Measurements from ENCODE around the gene CNKSR3.

CNKSR3 gene

GRCh38 chr6:154502553-154502952, 7.9 kb downstream of the CNKSR3 start:
- no peak for DNase-seq (ENCODE audit: low read depth, low spot score)

GRCh38 chr6:154501578-154501868, 9.0 kb downstream of the CNKSR3 start:
- no peak for DNase-seq (ENCODE audit: low read depth, low spot score)

- DNase-seq (ENCODE audit: low read depth, low spot score), result no peak
Measured at GRCh38 chr6:154500769-154501577, 9.5 kb downstream of the CNKSR3 start.

- no peak for DNase-seq (ENCODE audit: low read depth, low spot score)
Measured at GRCh38 chr6:154499855-154500589, 10.5 kb downstream of the CNKSR3 start.

GRCh38 chr6:154498340-154498934, 12.0 kb downstream of the CNKSR3 start:
- no peak for DNase-seq (ENCODE audit: low read depth, low spot score)

- no peak for DNase-seq (ENCODE audit: low read depth, low spot score)
Measured at GRCh38 chr6:154496793-154497517, 13.5 kb downstream of the CNKSR3 start.

- DNase-seq (ENCODE audit: low read depth, low spot score), result no peak
Measured at GRCh38 chr6:154496186-154496585, 14.3 kb downstream of the CNKSR3 start.

- DNase-seq (ENCODE audit: low read depth, low spot score), result no peak
Measured at GRCh38 chr6:154494592-154495311, 15.7 kb downstream of the CNKSR3 start.

GRCh38 chr6:154491567-154492470, 18.7 kb downstream of the CNKSR3 start:
- no peak for DNase-seq (ENCODE audit: low read depth, low spot score)

GRCh38 chr6:154489822-154490221, 20.7 kb downstream of the CNKSR3 start:
- no peak for DNase-seq (ENCODE audit: low read depth, low spot score)

- DNase-seq (ENCODE audit: low read depth, low spot score), result no peak
Measured at GRCh38 chr6:154488802-154489437, 21.6 kb downstream of the CNKSR3 start.

- no peak for DNase-seq (ENCODE audit: low read depth, low spot score)
Measured at GRCh38 chr6:154488248-154488593, 22.3 kb downstream of the CNKSR3 start.

- DNase-seq (ENCODE audit: low read depth, low spot score), result no peak
Measured at GRCh38 chr6:154487367-154488247, 22.9 kb downstream of the CNKSR3 start.

GRCh38 chr6:154485815-154486214, 24.7 kb downstream of the CNKSR3 start:
- no peak for DNase-seq (ENCODE audit: low read depth, low spot score)

- DNase-seq (ENCODE audit: low read depth, low spot score), result no peak
Measured at GRCh38 chr6:154484942-154485341, 25.5 kb downstream of the CNKSR3 start.

GRCh38 chr6:154482858-154483257, 27.6 kb downstream of the CNKSR3 start:
- DNase-seq (ENCODE audit: low read depth, low spot score), result no peak

GRCh38 chr6:154481521-154482013, 28.9 kb downstream of the CNKSR3 start:
- no peak for DNase-seq (ENCODE audit: low read depth, low spot score)

- no peak for DNase-seq (ENCODE audit: low read depth, low spot score)
Measured at GRCh38 chr6:154479771-154480639, 30.5 kb downstream of the CNKSR3 start.

Data from iPS DF 19.7 (cell line).